HG02571 (cell line): Measurements from ENCODE around the gene RRAGC.
"Not testable (repeated sequence)": the region's sequence is repeated elsewhere in the genome, so short reads cannot be mapped to it uniquely, and the experiment has no call there.

ENCODE experiments used
- ATAC-seq: cut with Tn5 transposase; IDR thresholded peaks from one replicate; pipeline ENCODE4 v1.9.1; 2021; ENCODE audit warnings: mild to moderate bottlenecking, moderate library complexity; ENCODE audit not compliant: unreplicated experiment

Gene RRAGC

GRCh38 chr1:38858833-38859560 is 575 bp downstream of the RRAGC start:
- ATAC-seq = peak; percentile 37

- ATAC-seq = peak; percentile 47
Observed at GRCh38 chr1:38852780-38853179, 6.8 kb downstream of the RRAGC start.

GRCh38 chr1:38848071-38848470 is 11.5 kb downstream of the RRAGC start:
- no peak for ATAC-seq

GRCh38 chr1:38846210-38846609 is 13.4 kb downstream of the RRAGC start:
- ATAC-seq = no peak

GRCh38 chr1:38845088-38845487 is 14.5 kb downstream of the RRAGC start:
- ATAC-seq = not testable (repeated sequence)

- ATAC-seq = no peak
Observed at GRCh38 chr1:38840281-38840680, 19.3 kb downstream of the RRAGC start.

- no peak for ATAC-seq
Observed at GRCh38 chr1:38839363-38839762, 20.2 kb downstream of the RRAGC start.

GRCh38 chr1:38836316-38836715 is 23.3 kb downstream of the RRAGC start:
- not testable (repeated sequence) for ATAC-seq

GRCh38 chr1:38834937-38835827 is 24.4 kb downstream of the RRAGC start:
- no peak for ATAC-seq

GRCh38 chr1:38834221-38834782 is 25.3 kb downstream of the RRAGC start:
- ATAC-seq = no peak

GRCh38 chr1:38833146-38833545 is 26.4 kb downstream of the RRAGC start:
- ATAC-seq = no peak

- ATAC-seq = no peak
Observed at GRCh38 chr1:38832370-38832734, 27.2 kb downstream of the RRAGC start.

GRCh38 chr1:38831731-38832369 is 27.7 kb downstream of the RRAGC start:
- ATAC-seq = no peak

GRCh38 chr1:38829368-38829767 is 30.2 kb downstream of the RRAGC start:
- no peak for ATAC-seq

GRCh38 chr1:38827318-38827717 is 32.3 kb downstream of the RRAGC start:
- ATAC-seq = no peak

- ATAC-seq = no peak
Observed at GRCh38 chr1:38826886-38827285, 32.7 kb downstream of the RRAGC start.

- ATAC-seq = no peak
Observed at GRCh38 chr1:38826262-38826661, 33.3 kb downstream of the RRAGC start.

GRCh38 chr1:38820860-38821259 is 38.7 kb downstream of the RRAGC start:
- no peak for ATAC-seq

GRCh38 chr1:38819516-38819915 is 40.1 kb downstream of the RRAGC start:
- no peak for ATAC-seq

GRCh38 chr1:38819040-38819439 is 40.5 kb downstream of the RRAGC start:
- no peak for ATAC-seq
